Left cardiac atrium (tissue), 4 donors: ENCODE results near the gene MAVS. TPM values are rescaled to one million over a fixed set of nuclear protein-coding genes. Genes with fewer than 3 reads are reported as not detected.

ENCODE experiments used
- ATAC-seq, 2 donors: fragments of 200-7000 bp; cut with Tn5 transposase; one replicate each; pipeline ENCODE4 v1.9.1; 2020; ENCODE audit warnings: mild to moderate bottlenecking in 2 of 2, moderate library complexity in 2 of 2
- DNase-seq: peaks from one replicate; pipeline ENCODE4 v3.0.0-alpha.2; 2020
- intact Hi-C, 2 donors: fragments of 100-400 bp; cut with DNase I; formaldehyde crosslinking; loops; one replicate each; pipeline versions ENCODE4 v1.14.1 to v1.15.1; 2022 to 2023
- long read RNA-seq: library from polyadenylated mRNA; unstranded; transcript quantifications from one replicate; pipeline ENCODE4 v2.0.0, GENCODE V29; 2021
- total RNA-seq, 2 donors: library from RNA; stranded (reverse); fragmentation: NEBNext Ultra II Directional; extraction: Animal tissue kit (Norgen Biotek cat#: 25700); gene quantifications; one replicate each; pipeline ENCODE4 v1.2.1, GENCODE V29; 2021
- donor health status: DM: no; HTN: yes; CAD: no.
- donor health status: DM: no; HTN: yes; CAD: no; lungs with severe emphysema.
- donor health status: DM: yes; HTN: yes; CAD: no.
- donor health status: Dilated cardiomyopathy.

MAVS gene
- total RNA-seq: 10 to 100 TPM; 28.9 to 31.1 TPM
- long read RNA-seq, full-length matches to known transcripts: 6 of 25 reads
- long read RNA-seq, partial matches to known transcripts: 2 of 25 reads
- long read RNA-seq, other reads (novel, unspliced or antisense): 17 of 25 reads

DNA sequence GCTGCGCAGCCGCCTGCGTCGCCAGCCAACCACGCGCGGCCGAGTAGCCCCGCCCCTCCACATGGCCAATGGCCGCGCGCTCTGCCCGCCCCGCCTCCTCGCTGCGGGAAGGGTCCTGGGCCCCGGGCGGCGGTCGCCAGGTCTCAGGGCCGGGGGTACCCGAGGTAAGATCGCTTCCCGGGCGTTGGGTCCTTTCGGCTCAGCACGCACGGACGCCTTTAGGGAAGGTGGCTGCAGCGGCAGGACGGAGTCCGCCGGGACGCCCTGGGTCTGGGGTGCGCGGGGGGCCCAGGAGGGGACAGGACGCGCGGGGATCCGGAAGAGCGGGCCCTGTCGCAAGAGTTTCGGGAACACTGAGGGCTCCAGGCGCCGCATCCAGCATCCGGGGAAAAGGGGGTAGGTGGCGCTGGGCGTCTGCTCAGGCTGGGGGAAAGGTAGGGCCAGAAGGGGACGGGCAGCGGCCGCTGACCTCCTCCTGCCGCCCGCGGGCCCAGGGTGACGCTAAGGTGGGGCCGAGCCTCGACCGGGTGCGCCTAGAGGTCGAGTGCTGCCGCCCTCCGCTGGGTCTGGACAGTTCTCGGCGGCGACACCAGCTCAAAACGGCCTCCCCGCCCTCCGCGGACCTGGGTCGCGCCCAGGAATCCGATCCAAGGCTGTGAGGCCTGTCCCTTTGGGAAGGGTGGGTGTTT is at the start of gene MAVS:
Gene MAVS (plus strand): TSS at position 95 of the 689 bp plus-strand sequence. CDS start 7,791 bp downstream, outside the sequence.
- ATAC-seq (peak; percentile 98 to 99), DNase-seq (peak; percentile 93)
- intact Hi-C loops: loop anchor here in 1 of 2 donors (10.0 kb wide), 1 partner anchor 62 kb away; the partner anchor contains the start of genes CENPB and SPEF1

GRCh38 chr20:3797226-3797545 is 49.4 kb upstream of the MAVS start:
- DNase-seq: no peak
- intact Hi-C loops: no loop called here
- no peak for ATAC-seq

DNA sequence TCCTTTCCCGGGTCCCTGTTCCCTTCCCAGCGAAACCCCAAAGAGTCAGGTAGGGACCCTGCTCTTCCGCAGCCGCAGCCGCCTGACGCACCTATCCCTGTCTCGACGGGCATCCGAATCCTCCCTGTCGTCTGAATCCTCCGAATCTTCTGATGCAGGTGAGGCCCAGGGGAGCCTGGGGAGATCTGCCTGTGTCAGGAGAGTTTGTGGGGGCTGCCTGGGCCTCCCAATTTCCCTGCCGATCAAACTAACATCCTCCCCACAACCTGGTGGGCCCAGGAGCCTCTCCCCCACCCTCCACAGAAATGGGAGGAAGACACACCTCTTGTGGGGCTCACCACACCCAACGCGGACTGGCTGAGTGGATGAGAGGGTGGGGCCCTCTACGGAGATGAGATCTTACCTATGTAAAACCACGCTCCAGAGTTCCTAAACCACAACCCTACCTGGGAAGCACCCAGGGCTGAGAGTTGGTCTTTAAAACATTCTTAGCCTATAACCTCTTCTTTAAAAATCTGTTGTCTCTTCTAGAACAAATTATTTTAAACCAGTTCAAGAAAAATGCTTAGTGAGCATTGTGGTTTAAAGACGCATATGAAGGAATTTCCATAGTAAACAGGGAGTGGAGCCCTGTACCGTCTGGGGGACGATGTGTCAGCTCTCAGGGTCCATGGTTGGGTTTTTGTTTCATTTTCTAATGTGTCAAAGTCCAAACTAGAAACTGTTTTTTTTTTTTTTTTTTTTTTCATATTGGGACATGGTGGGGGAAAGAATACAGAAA is 48.9 kb upstream of the MAVS start:
- intact Hi-C loops: no loop called here
- DNase-seq (no peak), ATAC-seq (no peak)

- ATAC-seq: no peak
- DNase-seq: no peak
- intact Hi-C loops: no loop called here
Measured at GRCh38 chr20:3798373-3798768, 48.3 kb upstream of the MAVS start.

GRCh38 chr20:3798908-3799248 is 47.8 kb upstream of the MAVS start:
- ATAC-seq (no peak), DNase-seq (no peak)
- intact Hi-C loops: no loop called here

DNA sequence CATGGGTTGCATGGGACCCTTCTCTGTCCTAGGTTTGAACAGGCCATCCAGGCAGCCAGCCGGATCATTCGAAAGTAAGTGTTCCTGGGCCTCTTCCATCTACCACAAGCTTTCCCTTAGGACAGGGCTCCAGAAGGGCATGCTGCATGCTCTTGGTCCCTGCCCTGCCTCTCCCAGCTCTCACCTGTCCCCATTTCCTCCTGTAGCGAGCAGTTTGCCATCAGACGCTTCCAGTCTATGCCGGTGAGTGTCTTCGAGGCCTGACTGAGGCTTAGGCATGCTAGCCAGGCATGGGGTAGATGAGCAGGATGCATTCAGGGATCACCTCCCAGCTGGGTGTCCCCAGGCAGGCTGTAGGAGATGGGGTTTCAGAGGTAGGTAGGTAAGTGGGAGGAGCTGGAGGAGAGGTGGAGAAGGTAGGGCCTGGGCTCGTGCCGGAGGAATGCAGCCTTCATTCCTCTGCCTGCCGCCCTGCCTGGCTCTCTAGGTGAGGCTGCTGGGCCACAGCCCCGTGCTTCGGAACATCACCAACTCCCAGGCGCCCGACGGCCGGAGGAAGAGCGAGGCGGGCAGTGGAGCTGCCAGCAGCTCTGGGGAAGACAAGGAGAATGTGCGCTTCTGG is 46.3 kb upstream of the MAVS start:
- no peak for ATAC-seq
- DNase-seq: peak; percentile 14
- intact Hi-C loops: no loop called here

DNA sequence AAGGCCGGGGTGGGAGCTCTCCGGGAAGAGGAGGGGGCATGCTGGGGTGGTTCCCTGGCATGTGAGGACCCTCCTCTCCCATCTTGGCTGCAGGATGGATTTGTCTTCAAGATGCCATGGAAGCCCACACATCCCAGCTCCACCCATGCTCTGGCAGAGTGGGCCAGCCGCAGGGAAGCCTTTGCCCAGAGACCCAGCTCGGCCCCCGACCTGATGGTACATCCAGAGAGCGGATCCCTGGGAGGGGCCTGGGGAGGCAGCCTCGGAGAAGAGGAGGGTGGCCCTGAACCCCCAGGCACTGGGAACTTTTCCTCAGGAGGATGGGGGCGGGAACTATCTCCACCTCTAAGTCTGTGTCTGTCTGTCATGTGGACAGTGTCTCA is 45.8 kb upstream of the MAVS start:
- DNase-seq (peak; percentile 14), ATAC-seq (no peak)
- intact Hi-C loops: no loop called here

DNA sequence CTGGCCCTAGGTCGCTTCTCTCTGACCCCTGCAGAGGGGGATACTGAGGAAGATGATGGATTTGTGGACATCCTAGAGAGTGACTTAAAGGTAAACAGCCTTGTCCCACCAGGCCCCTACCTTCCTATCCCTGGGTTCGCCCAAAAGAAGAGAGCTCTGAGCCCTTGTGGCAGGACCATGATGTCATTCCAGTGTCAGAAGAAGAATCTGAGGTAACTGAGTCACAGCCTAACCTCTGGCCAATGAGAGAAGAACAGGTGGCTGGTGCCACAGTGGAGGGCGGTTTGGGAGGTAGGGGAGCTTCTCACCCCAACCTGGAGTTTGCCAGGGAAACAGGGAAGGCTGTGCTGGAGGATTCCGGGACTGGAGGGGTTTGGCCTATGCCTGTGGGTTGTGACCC is 45.3 kb upstream of the MAVS start:
- intact Hi-C loops: no loop called here
- no peak for ATAC-seq
- DNase-seq: no peak

DNA sequence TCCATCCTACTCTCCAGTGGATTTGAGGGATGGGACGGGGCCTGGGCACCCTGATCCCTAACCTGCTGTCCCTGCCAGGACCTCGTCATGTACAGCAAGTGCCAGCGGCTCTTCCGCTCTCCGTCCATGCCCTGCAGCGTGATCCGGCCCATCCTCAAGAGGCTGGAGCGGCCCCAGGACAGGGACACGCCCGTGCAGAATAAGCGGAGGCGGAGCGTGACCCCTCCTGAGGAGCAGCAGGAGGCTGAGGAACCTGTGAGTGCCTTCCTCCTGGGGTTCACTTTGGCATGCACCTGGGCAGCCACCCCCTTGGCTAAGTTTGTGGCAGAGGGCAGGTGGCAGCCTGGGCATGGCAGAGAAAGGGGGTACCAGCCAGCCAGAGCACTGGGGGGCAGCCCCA is 44.8 kb upstream of the MAVS start:
- intact Hi-C loops: no loop called here
- DNase-seq: no peak
- no peak for ATAC-seq

DNA sequence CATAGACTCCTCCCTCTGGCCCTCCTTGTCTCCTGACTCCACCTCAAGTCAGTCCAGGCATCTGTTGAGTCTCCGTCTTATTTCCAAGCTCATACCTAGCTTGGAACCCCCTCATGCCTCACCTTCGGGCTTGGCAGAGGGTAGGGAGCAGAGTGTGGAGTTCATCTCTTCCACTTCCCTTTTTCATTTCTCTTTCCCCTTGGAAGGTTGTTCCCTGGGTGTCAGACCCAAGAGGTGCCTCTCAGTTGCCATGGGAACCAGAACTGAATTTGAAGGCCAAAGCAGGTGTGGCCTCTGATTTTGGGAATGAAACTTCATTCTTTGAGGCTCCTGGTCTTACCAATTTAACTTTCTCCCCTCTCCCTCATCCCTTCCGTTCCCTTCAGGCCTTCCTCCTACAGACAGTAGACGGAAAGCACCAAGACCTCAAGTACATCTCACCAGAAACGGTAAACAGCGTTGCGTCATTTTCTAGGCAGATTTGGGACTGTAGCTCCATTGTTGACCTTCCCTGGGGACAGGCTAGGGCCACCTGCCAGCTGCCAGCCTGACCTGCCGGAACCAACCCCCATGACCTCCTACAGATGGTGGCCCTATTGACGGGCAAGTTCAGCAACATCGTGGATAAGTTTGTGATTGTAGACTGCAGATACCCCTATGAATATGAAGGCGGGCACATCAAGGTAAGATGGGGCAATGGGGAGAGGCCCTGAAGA is 44.0 kb upstream of the MAVS start:
- intact Hi-C loops: no loop called here
- ATAC-seq (no peak), DNase-seq (no peak)

GRCh38 chr20:3803289-3803688 is 43.3 kb upstream of the MAVS start:
- no peak for ATAC-seq
- intact Hi-C loops: no loop called here
- peak; percentile 19 for DNase-seq

- DNase-seq (peak; percentile 19), ATAC-seq (no peak)
- intact Hi-C loops: no loop called here
Measured at GRCh38 chr20:3803854-3804253, 42.8 kb upstream of the MAVS start.

DNA sequence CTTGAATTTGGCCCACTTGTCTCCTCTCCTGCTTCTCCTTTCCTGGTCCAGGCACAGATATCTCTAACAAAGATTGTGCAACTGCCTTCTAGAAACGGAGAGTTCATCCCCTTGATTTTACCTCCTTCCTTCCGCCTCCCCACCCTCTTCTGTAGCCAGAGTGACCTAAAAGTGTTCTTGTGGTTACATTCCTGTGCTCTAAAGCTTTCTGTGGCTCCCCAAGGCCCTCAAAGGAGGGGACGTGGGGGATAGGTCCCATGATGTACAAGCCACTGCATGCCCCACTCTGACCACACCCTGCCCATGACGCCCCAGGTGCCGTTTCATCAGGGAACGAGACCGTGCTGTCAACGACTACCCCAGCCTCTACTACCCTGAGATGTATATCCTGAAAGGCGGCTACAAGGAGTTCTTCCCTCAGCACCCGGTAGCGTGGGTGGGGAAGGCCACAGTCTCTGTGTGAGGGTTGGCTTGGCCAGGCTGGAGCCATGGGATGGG is 42.3 kb upstream of the MAVS start:
- no peak for ATAC-seq
- intact Hi-C loops: no loop called here
- DNase-seq: no peak

GRCh38 chr20:3804781-3805180 is 41.9 kb upstream of the MAVS start:
- DNase-seq (peak; percentile 13), ATAC-seq (no peak)
- intact Hi-C loops: no loop called here

GRCh38 chr20:3808544-3808943 is 38.1 kb upstream of the MAVS start:
- DNase-seq: no peak

DNA sequence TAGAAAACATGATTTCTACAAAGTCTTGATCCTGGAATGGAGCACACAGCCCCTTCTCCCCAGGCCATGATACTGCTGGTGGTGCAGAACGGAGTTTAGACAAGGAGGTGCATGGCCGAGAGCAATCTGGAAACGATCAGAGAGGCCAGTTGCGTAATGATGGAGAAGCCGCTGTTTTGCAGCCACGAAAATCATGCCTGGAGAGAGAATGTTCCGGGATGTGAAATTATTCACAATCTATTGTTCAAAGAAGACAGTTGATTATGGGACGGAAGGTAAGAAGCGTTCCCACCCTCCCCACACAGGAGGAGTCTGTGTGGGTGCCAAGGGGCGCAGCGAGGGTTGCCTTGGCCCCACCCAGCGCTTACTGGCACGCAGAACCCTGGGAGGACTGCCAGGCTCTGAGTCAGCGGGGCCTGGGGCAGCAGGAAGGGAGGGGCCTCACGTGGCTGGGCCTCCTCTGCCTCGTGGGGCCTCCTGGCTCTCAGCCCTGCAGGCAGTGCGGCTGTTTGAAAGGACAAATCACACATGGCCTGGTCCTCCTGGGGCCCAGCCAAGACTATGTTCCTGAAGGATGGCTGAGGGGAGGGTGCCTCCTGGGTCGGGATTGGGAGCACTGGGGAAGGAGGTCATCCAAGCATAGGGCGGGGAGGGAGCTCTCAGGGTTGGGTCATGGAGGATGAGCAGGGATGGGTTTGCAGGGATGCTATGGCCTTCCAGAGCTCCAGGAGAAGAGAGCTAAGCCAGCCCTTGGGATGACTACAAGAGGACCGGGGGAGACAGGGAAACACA is 35.0 kb upstream of the MAVS start:
- intact Hi-C loops: no loop called here
- peak; percentile 91 to 92 for ATAC-seq

More at GRCh38 chr20:3808544-3808943, 38.1 kb upstream of the MAVS start:
- intact Hi-C loops: no loop called here
- ATAC-seq: no peak

DNA sequence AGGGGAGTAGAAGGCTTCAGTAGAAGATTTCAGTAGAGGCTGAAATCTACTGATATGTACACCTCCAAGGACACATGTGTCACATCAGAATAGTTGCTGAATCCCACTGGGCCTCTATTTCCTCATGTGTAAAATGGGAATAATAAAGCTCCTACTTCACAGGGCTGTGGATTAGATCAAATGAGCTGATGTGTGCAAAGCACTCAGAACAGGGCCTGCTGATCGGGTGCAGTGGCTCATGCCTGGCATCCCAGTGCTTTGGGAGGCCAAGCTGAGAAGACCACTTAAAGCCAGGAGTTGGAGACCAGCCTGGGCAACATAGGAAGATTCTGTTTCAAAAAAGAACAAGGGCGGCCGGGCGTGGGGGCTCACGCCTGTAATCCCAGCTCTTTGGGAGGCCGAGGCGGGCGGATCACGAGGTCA is 34.4 kb upstream of the MAVS start:
- DNase-seq: no peak
- ATAC-seq: no peak
- intact Hi-C loops: no loop called here

More for the DNA sequence above, 35.0 kb upstream of the MAVS start:
- DNase-seq: peak; percentile 98

- no peak for ATAC-seq
- DNase-seq: no peak
- intact Hi-C loops: no loop called here
Measured at GRCh38 chr20:3812975-3813847, 33.4 kb upstream of the MAVS start.
